Measurements from ENCODE around the gene PURA. TPM values are rescaled to one million over a fixed set of nuclear protein-coding genes. Genes with fewer than 3 reads are reported as not detected.

The PURA gene
- total and polyA plus RNA-seq, 2 donors (not counting 3 experiments of a cell fraction or from before 2014, with no cell fraction given) = 1.3 to 8.2 TPM

GRCh38 chr5:140106805-140107311 lies 7.1 kb upstream of the PURA start:
- POLR2A ChIA-PET = no interaction called here
- DNase-seq (ENCODE audit: low read depth, low spot score) (no peak), FAIRE-seq (no peak)
- CTCF ChIA-PET = interaction anchor here (1.0 to 1.4 kb wide), 6 partner anchors 34 to 320 kb away, joined by 3 to 7 read pairs (median 4); no protein-coding TSS in a partner anchor
- H3K4me2 ChIP-seq (ENCODE audit: insufficient read depth, low read length) = peak overlapping the region; percentile 68
- H3K9me3 ChIP-seq (replicated peaks; ENCODE audit: control insufficient read depth, insufficient read depth, low read length) = no peaks in the 10 kb centered on the region
- no peaks in the 10 kb centered on the region for H3K36me3 ChIP-seq (ENCODE audit: control insufficient read depth in 2 of 2, extremely low read depth in 1 of 2, insufficient read depth in 2 of 2, low read length in 2 of 2)
- intact Hi-C loops (cut with micrococcal nuclease) = loop anchor here (1.0 to 2.0 kb wide), 2 partner anchors 8 to 38 kb away; no protein-coding TSS in a partner anchor
- peaks cover 28 to 65% of the 10 kb centered on the region in 2 experiments for H3K27me3 ChIP-seq (ENCODE audit: control insufficient read depth in 2 of 2, insufficient read depth in 2 of 2, low read length in 2 of 2)
- H2AFZ ChIP-seq (ENCODE audit: low read depth, low read length) = peak overlapping the region; percentile 95
- H3K79me2 ChIP-seq (ENCODE audit: control insufficient read depth, insufficient read depth, low read length) = peaks cover under 1% of the 10 kb centered on the region
- TF ChIP-seq EZH2 (IDR thresholded peaks at IDR 0.05; ENCODE audit: borderline replicate concordance, low read depth, low read length, severe bottlenecking) = no peak
- TF ChIP-seq POLR2A (IDR thresholded peaks at IDR 0.05; ENCODE audit: low read depth, low read length) = no peak
- no peak for TF ChIP-seq GATA2 (IDR thresholded peaks at IDR 0.05; ENCODE audit: insufficient read depth, insufficient read length, low read depth, low read length)
- no peak for TF ChIP-seq JUN (IDR thresholded peaks at IDR 0.05; ENCODE audit: borderline replicate concordance, insufficient read depth, insufficient read length, low read depth)
- no peak for TF ChIP-seq POLR2AphosphoS5 (IDR thresholded peaks at IDR 0.05; ENCODE audit: insufficient read depth, low read depth, low read length)
- TF ChIP-seq MAX (IDR thresholded peaks at IDR 0.05; ENCODE audit: insufficient read depth, insufficient read length) = no peak
- no peak for TF ChIP-seq MYC (IDR thresholded peaks at IDR 0.05; ENCODE audit: low read depth, low read length)
- TF ChIP-seq CTCF (IDR thresholded peaks at IDR 0.05; ENCODE audit: extremely low read depth in 1 of 2, insufficient read depth in 1 of 2, low read depth in 1 of 2, low read length in 2 of 2) = no peak
- TF ChIP-seq FOS (IDR thresholded peaks at IDR 0.05; ENCODE audit: borderline replicate concordance, insufficient read depth, low read length) = no peak
- H3K9me1 ChIP-seq (replicated peaks; ENCODE audit: control insufficient read depth, extremely low read depth, insufficient read depth, low read length) = no peaks in the 10 kb centered on the region
- no TSS peak for BruUV-seq (replicated peaks)
- peak overlapping the region; percentile 16 to 77 (median 51) for H3K4me3 ChIP-seq (replicated peaks in 1 of 3; ENCODE audit: insufficient read depth in 1 of 3, low read depth in 1 of 3, low read length in 3 of 3)
- no peaks in the 10 kb centered on the region for H4K20me1 ChIP-seq (replicated peaks; ENCODE audit: control insufficient read depth, extremely low read depth, insufficient read depth, low read length)
- dilution Hi-C loops (cut with MboI; ENCODE audit: extremely low pct_ligation_motif_present, low sequenced_read_pairs) = no loop called here
- H3K9ac ChIP-seq (replicated peaks; ENCODE audit: extremely low read depth, insufficient read depth, low read length) = peak overlapping the region; percentile 69
- H3K4me1 ChIP-seq (ENCODE audit: control insufficient read depth, extremely low read depth, insufficient read depth, low read length) = peaks cover 13% of the 10 kb centered on the region
- H3K27ac ChIP-seq (ENCODE audit: insufficient read depth, low read depth, low read length) = peak overlapping the region; percentile 53
